Measurements from ENCODE around the gene LNX1. TPM values are rescaled to one million over a fixed set of nuclear protein-coding genes. Genes with fewer than 3 reads are reported as not detected.

Gene LNX1
- total and polyA plus RNA-seq, 10 of the 15 experiments (the other 5 are each of a cell fraction or from before 2014, with no cell fraction given): 0.72 to 1.4 (median 1.0) TPM

DNA sequence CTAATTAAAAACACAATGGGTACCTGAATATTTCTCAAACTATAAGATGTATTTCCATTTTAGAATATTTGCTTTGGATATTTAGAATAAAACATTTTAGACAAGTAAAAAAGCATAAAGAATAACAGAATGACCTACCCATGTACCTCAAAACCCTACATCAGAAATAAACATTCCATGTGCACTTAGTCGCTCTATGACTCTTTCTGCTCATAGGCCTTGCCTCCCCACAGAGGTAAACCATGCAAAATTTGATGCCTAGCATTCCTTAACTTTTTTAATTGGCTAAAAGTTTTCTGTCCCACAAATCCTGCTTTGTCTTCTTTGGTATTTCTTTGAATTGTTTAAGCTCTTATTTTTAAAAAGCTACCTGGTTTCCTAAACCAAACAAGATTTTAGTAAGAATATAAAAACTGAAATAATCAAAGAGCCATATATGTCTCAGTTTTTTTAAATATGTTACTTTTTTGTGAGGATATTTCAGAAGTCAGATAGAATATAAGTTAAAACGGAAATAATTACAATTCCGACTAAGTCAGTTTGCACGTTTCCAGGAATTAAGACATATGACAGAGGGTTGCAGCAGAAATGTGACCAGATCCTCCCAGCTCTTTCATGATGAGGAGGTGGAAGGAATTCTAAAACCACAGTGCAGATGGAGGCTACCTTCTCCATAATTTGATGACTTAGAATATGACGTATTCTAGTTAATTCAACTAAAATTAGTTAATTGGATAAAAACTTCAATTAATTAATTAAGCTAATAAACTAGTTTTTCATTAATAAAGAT, 111.4 kb downstream of the LNX1 start:
- DNase-seq (ENCODE audit: low read depth, low spot score) (no peak), FAIRE-seq (no peak), ATAC-seq (no peak)
- CTCF ChIA-PET: interaction anchor here (1.2 to 2.2 kb wide), 3 partner anchors 10 to 325 kb away, joined by 3 to 25 read pairs (median 6); no protein-coding TSS in a partner anchor
- no peak overlapping the region for H3K4me3 ChIP-seq
- H3K36me3 ChIP-seq (ENCODE audit: control insufficient read depth in 2 of 2, insufficient read depth in 2 of 2, low read length in 1 of 2): no peaks in the 10 kb centered on the region
- BruUV-seq (replicated peaks): no TSS peak
- H3K4me1 ChIP-seq (ENCODE audit: control insufficient read depth, insufficient read depth, low read length): no peaks in the 10 kb centered on the region
- no peak overlapping the region for H2AFZ ChIP-seq (ENCODE audit: control insufficient read depth, low read depth, low read length)
- peaks cover 0 to 3% of the 10 kb centered on the region in 2 experiments; a peak in 2 of 4 replicates for H3K27me3 ChIP-seq (replicated peaks in 1 of 2; ENCODE audit: control insufficient read depth in 2 of 2, insufficient read depth in 2 of 2, low read length in 1 of 2)
- no peak overlapping the region for H3K9ac ChIP-seq (ENCODE audit: control insufficient read depth, insufficient read depth, low read length)
- TF ChIP-seq IRF4 (IDR thresholded peaks at IDR 0.05; ENCODE audit: low read depth, low read length) (no peak), SUZ12 (IDR thresholded peaks at IDR 0.05; ENCODE audit: unreplicated experiment) (no peak), BACH1 (IDR thresholded peaks at IDR 0.05; ENCODE audit: borderline replicate concordance) (no peak), TCF3 (IDR thresholded peaks at IDR 0.05; ENCODE audit: borderline replicate concordance, insufficient read depth, low read depth, low read length) (no peak), SMC3 (IDR thresholded peaks at IDR 0.05; ENCODE audit: borderline replicate concordance, low read length) (no peak), RAD51 (IDR thresholded peaks at IDR 0.05) (no peak), NR2C2 (IDR thresholded peaks at IDR 0.05; ENCODE audit: borderline replicate concordance, control insufficient read depth, insufficient read length, low read depth) (no peak)
- TF ChIP-seq, protein P1, sequence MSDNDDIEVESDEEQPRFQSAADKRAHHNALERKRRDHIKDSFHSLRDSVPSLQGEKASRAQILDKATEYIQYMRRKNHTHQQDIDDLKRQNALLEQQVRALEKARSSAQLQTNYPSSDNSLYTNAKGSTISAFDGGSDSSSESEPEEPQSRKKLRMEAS (IDR thresholded peaks at IDR 0.05; ENCODE audit: low read depth, low read length): no peak
- TF ChIP-seq, protein P2, sequence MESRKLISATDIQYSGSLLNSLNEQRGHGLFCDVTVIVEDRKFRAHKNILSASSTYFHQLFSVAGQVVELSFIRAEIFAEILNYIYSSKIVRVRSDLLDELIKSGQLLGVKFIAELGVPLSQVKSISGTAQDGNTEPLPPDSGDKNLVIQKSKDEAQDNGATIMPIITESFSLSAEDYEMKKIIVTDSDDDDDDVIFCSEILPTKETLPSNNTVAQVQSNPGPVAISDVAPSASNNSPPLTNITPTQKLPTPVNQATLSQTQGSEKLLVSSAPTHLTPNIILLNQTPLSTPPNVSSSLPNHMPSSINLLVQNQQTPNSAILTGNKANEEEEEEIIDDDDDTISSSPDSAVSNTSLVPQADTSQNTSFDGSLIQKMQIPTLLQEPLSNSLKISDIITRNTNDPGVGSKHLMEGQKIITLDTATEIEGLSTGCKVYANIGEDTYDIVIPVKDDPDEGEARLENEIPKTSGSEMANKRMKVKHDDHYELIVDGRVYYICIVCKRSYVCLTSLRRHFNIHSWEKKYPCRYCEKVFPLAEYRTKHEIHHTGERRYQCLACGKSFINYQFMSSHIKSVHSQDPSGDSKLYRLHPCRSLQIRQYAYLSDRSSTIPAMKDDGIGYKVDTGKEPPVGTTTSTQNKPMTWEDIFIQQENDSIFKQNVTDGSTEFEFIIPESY (IDR thresholded peaks at IDR 0.05): no peak
- no peak overlapping the region for H3K27ac ChIP-seq (ENCODE audit: control insufficient read depth, insufficient read depth)
- no peaks in the 10 kb centered on the region for H4K20me1 ChIP-seq (ENCODE audit: control insufficient read depth, insufficient read depth)
- RAD21 ChIA-PET (ENCODE audit: unreplicated experiment): interaction anchor here (0.9 to 1.0 kb wide), 2 partner anchors 325 to 753 kb away, joined by 3 read pairs; no protein-coding TSS in a partner anchor
- intact Hi-C loops (cut with micrococcal nuclease; ENCODE audit: unreplicated experiment): no loop called here
- H3K4me2 ChIP-seq (ENCODE audit: control insufficient read depth, insufficient read depth): no peak overlapping the region
- no peaks in the 10 kb centered on the region for H3K9me3 ChIP-seq (replicated peaks; ENCODE audit: control insufficient read depth, insufficient read depth, low read length)
- SMC1A ChIA-PET (ENCODE audit: uncharacterized antibody, unreplicated experiment): interaction anchor here (0.8 to 1.6 kb wide), 6 partner anchors 12 to 281 kb away, joined by 3 to 6 read pairs (median 4); no protein-coding TSS in a partner anchor
- H3K79me2 ChIP-seq (ENCODE audit: control insufficient read depth, insufficient read depth, low read length): no peaks in the 10 kb centered on the region
- WGBS (ENCODE audit: insufficient coverage, insufficient replicate concordance, low lambda C conversion rate, missing lambda C conversion rate): 62% methylated on average over 5 of the region's 5 CpGs
- in situ Hi-C loops (cut with MboI): loop anchor here (10.0 kb wide), 1 partner anchor 735 kb away; no protein-coding TSS in a partner anchor
- POLR2A ChIA-PET: interaction anchor here (0.5 to 1.4 kb wide), 2 partner anchors 10 to 131 kb away, joined by 4 to 5 read pairs; no protein-coding TSS in a partner anchor

All from GM12878 (cell line).